ENCODE results near the gene MAD2L1BP.

MAD2L1BP gene

DNA sequence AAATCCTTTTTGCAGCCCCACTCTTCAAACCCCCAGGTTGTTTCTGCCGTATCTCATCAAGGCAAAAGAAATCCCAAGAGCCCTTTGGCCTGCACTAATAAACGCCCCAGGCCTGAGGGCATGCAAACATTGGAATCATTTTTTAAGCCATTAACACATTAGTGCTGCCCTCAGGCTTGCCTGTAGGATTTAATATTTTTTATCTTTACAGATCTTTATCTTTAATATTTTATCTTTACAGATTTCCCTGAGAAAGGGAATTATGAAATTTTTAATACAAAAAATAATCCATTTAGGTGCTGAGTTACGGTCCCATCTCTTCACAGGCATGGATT, 21.3 kb upstream of the MAD2L1BP start:
- Histone ChIP-seq H3K4me1 (ENCODE audit: control insufficient read depth, insufficient read depth, low read length) (no peaks in the 10 kb centered on the region), H3K9ac (ENCODE audit: low read length) (no peak overlapping the region), H3K4me3 (ENCODE audit: low read length) (no peak overlapping the region), H3K27me3 (ENCODE audit: control insufficient read depth, insufficient read depth, low read length) (no peaks in the 10 kb centered on the region), H3K36me3 (ENCODE audit: control insufficient read depth, insufficient read depth, low read length) (no peaks in the 10 kb centered on the region), H3K9me3 (ENCODE audit: control insufficient read depth, low read length) (no peaks in the 10 kb centered on the region)

- Histone ChIP-seq H3K4me1 (ENCODE audit: control insufficient read depth, insufficient read depth, low read length) (no peaks in the 10 kb centered on the region), H3K36me3 (ENCODE audit: control insufficient read depth, insufficient read depth, low read length) (peaks cover 9% of the 10 kb centered on the region), H3K27me3 (ENCODE audit: control insufficient read depth, insufficient read depth, low read length) (no peaks in the 10 kb centered on the region), H3K9me3 (ENCODE audit: control insufficient read depth, low read length) (no peaks in the 10 kb centered on the region), H3K9ac (ENCODE audit: low read length) (no peak overlapping the region), H3K4me3 (ENCODE audit: low read length) (no peak overlapping the region)
These were observed 18.7 kb upstream of the MAD2L1BP start for GRCh38 chr6:43616725-43617472.

DNA sequence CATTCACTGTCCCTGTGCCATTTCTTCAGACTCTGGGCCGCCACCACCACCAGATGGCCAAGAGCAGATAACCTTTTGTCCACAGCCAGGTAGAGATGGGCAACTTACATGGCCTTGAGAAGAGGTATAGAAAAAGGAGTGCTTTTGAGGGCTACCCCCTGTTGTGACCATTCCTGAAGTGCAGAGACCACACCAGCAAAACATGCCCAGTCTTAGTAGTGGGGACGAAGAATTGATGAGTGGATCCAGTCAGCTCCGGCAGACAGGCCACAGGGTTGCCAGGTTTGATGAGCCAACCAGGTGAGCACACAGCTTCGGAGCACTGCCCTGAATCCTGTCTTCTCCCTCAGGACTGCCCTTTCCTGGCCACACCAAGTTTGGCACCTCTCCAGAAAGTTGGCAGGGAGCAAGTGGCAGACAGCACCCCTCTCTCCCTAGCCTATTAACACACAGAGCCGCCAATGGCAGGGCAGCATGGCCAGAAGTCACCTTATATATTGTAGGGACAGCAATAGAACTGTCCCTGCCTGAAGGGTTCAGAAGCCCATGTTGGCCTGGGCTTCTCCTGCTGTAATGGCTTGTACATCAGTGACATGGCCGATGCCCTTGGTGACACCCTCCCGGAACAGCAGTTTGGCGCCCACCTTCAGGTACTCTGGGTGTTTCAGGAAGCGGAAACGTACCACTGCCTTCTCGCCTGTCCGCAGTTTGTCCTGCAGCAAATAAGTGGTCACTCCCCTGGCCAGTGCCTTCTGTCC, 14.4 kb upstream of the MAD2L1BP start:
- no peak overlapping the region for H3K9ac ChIP-seq (ENCODE audit: low read length)

DNA sequence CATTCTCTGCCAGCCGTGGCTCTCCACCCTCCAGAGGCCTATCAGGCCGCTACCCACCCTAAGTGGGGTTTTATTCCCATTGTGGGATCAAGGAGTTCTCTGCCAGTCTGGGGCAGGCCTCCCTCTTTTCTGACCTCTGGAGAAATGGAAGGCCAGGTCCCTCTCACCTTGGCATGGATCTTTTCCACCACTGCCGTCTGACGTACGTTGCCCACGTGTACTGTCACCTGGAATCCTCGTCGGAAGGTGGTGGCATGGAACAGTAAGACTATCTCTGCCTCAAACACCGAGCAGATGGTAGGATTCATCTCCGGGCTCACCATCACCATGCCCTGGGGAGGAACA, 13.8 kb upstream of the MAD2L1BP start:
- H3K27me3 ChIP-seq (ENCODE audit: control insufficient read depth, insufficient read depth, low read length) = no peaks in the 10 kb centered on the region
- no peak overlapping the region for H3K9ac ChIP-seq (ENCODE audit: low read length)
- H3K4me3 ChIP-seq (ENCODE audit: low read length) = no peak overlapping the region
- no peaks in the 10 kb centered on the region for H3K9me3 ChIP-seq (ENCODE audit: control insufficient read depth, low read length)
- peaks cover 32% of the 10 kb centered on the region for H3K36me3 ChIP-seq (ENCODE audit: control insufficient read depth, insufficient read depth, low read length)
- peaks cover 3% of the 10 kb centered on the region for H3K4me1 ChIP-seq (ENCODE audit: control insufficient read depth, insufficient read depth, low read length)

More for the DNA sequence above, 14.4 kb upstream of the MAD2L1BP start:
- no peak overlapping the region for H3K4me3 ChIP-seq (ENCODE audit: low read length)
- H3K27me3 ChIP-seq (ENCODE audit: control insufficient read depth, insufficient read depth, low read length) = no peaks in the 10 kb centered on the region
- peaks cover 32% of the 10 kb centered on the region for H3K36me3 ChIP-seq (ENCODE audit: control insufficient read depth, insufficient read depth, low read length)
- H3K9me3 ChIP-seq (ENCODE audit: control insufficient read depth, low read length) = no peaks in the 10 kb centered on the region
- no peaks in the 10 kb centered on the region for H3K4me1 ChIP-seq (ENCODE audit: control insufficient read depth, insufficient read depth, low read length)

DNA sequence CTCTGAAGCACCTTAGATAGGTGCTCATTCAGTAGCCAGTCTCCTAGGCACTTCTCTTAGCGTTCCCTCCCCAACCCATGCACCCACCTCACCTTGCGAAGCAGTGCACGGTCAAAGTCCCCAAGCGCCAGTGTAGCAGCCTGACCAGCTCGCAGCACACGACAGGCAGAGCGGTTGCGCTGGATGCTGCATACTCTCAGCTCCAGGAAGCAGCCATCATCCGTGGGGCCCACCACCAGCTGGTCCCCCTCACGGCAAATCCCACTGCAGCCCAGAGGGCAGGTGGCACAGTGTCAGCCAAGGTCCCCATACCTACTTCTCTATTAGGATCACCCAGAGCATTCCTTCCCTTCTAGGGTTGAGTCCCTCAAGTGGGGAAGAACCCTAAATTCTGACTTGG, 13.1 kb upstream of the MAD2L1BP start:
- H3K4me3 ChIP-seq (ENCODE audit: low read length) = no peak overlapping the region
- no peaks in the 10 kb centered on the region for H3K9me3 ChIP-seq (ENCODE audit: control insufficient read depth, low read length)
- peaks cover 32% of the 10 kb centered on the region for H3K36me3 ChIP-seq (ENCODE audit: control insufficient read depth, insufficient read depth, low read length)
- peaks cover 10% of the 10 kb centered on the region for H3K4me1 ChIP-seq (ENCODE audit: control insufficient read depth, insufficient read depth, low read length)
- H3K27me3 ChIP-seq (ENCODE audit: control insufficient read depth, insufficient read depth, low read length) = no peaks in the 10 kb centered on the region
- no peak overlapping the region for H3K9ac ChIP-seq (ENCODE audit: low read length)

DNA sequence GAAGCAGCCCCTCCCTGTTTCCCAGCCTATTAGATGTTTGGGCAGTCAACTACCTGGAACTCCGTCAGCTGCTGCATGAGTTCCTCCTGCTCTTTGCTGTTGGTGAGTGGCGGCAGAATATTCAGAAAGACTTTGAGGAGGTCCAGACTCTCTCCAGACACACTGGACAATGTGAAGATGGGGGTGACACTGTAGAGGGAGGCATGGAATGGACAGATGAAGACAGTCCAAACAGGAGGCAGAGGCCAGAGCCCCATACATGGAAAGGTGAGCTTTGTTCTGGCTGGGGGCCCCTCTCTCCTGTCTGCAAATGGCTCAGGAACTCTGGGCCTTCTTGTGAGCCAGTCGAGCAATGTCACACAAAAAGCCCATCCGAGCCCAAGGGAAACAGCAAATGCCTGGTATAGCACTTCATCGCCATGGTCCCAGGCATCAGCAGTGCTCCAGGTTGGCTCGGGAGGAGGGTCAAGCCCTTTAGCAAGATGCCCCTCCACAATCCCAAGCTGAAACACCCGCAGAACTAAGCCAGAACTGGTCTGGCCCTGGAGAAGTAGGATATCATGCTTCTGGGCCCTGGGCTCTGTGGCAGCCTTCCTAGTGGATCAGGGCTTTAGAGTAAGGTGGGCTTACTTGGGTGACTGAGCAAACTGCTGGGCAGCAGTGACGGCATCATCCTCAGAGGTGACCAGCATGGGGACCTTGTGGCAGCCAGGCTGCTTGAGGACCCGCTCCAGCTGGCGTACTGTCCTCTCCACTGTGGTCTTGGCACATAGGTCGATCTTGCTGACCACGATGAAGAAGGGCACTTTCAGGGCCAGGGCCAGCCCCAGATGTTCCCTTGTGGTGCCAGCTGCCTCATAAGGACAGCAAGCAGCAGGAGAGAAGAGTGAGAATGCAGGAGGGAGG, 11.5 kb upstream of the MAD2L1BP start:
- Histone ChIP-seq H3K9ac (ENCODE audit: low read length) (no peak overlapping the region), H3K27me3 (ENCODE audit: control insufficient read depth, insufficient read depth, low read length) (no peaks in the 10 kb centered on the region), H3K4me1 (ENCODE audit: control insufficient read depth, insufficient read depth, low read length) (peaks cover 16% of the 10 kb centered on the region), H3K36me3 (ENCODE audit: control insufficient read depth, insufficient read depth, low read length) (peaks cover 32% of the 10 kb centered on the region), H3K9me3 (ENCODE audit: control insufficient read depth, low read length) (no peaks in the 10 kb centered on the region), H3K4me3 (ENCODE audit: low read length) (no peak overlapping the region)

- Histone ChIP-seq H3K9ac (ENCODE audit: low read length) (no peak overlapping the region), H3K4me1 (ENCODE audit: control insufficient read depth, insufficient read depth, low read length) (peaks cover 16% of the 10 kb centered on the region), H3K4me3 (ENCODE audit: low read length) (no peak overlapping the region), H3K9me3 (ENCODE audit: control insufficient read depth, low read length) (no peaks in the 10 kb centered on the region), H3K36me3 (ENCODE audit: control insufficient read depth, insufficient read depth, low read length) (peaks cover 32% of the 10 kb centered on the region), H3K27me3 (ENCODE audit: control insufficient read depth, insufficient read depth, low read length) (no peaks in the 10 kb centered on the region)
These were observed 10.8 kb upstream of the MAD2L1BP start for GRCh38 chr6:43624786-43625288.

DNA sequence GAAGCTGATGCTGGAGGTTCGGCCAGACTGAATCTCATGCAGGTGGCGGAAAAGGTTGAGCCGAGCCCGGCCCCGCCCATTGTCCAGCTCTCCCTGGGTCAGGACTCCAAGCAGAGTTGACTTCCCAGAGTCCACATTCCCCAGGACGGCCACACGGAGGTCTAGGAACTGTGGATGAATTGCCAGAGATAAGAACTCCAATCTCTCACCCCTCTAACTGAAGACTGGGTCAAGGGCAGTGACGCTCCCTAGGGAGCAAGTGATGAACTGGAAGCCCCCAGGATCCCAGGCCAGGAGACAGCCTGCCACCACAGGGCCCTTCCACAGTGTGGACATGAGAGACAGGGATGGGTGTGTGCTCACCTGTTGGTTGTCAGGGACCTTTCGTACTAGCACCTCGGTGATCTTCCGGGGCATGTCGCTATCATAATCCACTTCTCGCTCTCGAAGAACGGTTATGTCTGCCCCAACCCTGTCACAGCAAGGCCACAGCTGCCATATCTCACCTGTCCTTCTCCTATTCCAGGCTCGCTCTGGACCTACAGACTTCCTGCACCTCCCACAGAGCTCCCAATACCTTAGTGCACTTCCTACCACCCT, 10.1 kb upstream of the MAD2L1BP start:
- Histone ChIP-seq H3K27me3 (ENCODE audit: control insufficient read depth, insufficient read depth, low read length) (no peaks in the 10 kb centered on the region), H3K4me1 (ENCODE audit: control insufficient read depth, insufficient read depth, low read length) (peaks cover 16% of the 10 kb centered on the region), H3K36me3 (ENCODE audit: control insufficient read depth, insufficient read depth, low read length) (peaks cover 32% of the 10 kb centered on the region), H3K4me3 (ENCODE audit: low read length) (no peak overlapping the region), H3K9me3 (ENCODE audit: control insufficient read depth, low read length) (no peaks in the 10 kb centered on the region), H3K9ac (ENCODE audit: low read length) (no peak overlapping the region)

- Histone ChIP-seq H3K27me3 (ENCODE audit: control insufficient read depth, insufficient read depth, low read length) (no peaks in the 10 kb centered on the region), H3K9me3 (ENCODE audit: control insufficient read depth, low read length) (no peaks in the 10 kb centered on the region), H3K36me3 (ENCODE audit: control insufficient read depth, insufficient read depth, low read length) (peaks cover 23% of the 10 kb centered on the region), H3K9ac (ENCODE audit: low read length) (peak overlapping the region; percentile 69), H3K4me1 (ENCODE audit: control insufficient read depth, insufficient read depth, low read length) (peaks cover 20% of the 10 kb centered on the region), H3K4me3 (ENCODE audit: low read length) (no peak overlapping the region)
These were observed 8.4 kb upstream of the MAD2L1BP start for GRCh38 chr6:43627008-43627825.

DNA sequence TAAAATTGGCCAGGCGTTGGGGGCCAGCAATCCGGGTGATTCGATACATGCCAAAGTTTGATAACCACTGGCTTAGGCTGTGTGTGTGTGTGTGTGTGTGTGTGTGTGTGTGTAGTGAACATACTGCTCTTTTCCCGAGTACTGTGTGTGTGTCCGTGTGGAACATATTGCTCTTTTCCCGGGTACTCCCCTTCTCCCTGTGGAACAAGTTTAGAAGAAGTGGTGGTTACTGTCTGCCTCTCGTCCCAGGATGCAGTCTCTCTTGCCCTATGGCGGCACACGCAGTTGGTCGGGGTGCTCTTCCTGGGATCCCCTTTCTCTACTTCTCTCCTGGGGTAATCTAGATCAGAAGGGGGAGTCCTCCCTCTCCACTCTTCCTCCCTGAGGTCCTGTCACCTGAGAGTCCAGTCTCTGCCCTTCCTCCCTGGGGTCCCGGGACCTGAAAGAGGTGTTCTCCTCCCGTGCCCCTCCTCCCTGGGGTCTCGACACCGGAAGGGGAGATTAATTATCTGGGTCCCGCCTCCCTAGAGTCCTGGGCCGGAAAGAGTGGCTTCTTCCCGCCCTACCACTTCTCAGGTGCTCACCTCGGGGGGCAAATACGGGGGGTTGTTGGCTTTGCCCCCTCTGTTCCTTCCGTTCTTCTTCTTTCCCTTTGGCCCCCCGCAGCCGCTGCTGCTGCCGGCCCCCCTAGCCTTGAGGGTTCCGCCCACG, 7.1 kb upstream of the MAD2L1BP start:
- H3K36me3 ChIP-seq (ENCODE audit: control insufficient read depth, insufficient read depth, low read length) = peaks cover 16% of the 10 kb centered on the region

More for the DNA sequence above, 7.1 kb upstream of the MAD2L1BP start:
- Histone ChIP-seq H3K27me3 (ENCODE audit: control insufficient read depth, insufficient read depth, low read length) (no peaks in the 10 kb centered on the region), H3K9ac (ENCODE audit: low read length) (peak overlapping the region; percentile 93), H3K4me3 (ENCODE audit: low read length) (peak overlapping the region; percentile 57), H3K4me1 (ENCODE audit: control insufficient read depth, insufficient read depth, low read length) (peaks cover 23% of the 10 kb centered on the region), H3K9me3 (ENCODE audit: control insufficient read depth, low read length) (no peaks in the 10 kb centered on the region)
